Esophagus squamous epithelium (tissue), 5 donors: ENCODE data around the gene GPX5. TPM values are rescaled to one million over a fixed set of nuclear protein-coding genes. Genes with fewer than 3 reads are reported as not detected.

ENCODE experiments used
- DNase-seq: peaks from one replicate; lab custom pipeline; 2025; lab: John Stamatoyannopoulos, UW
- H3K27ac ChIP-seq, 4 donors: fragments of 200-600 bp; sonication (generic); one replicate each; pipeline ENCODE4 v1.5.1; 2016 to 2019; ENCODE audit warnings: mild to moderate bottlenecking in 1 of 4
- H3K27me3 ChIP-seq, 4 donors: fragments of 200-600 bp; sonication (generic); 1 replicate in 3 of 4; 2 replicates in 1 of 4; pipeline versions ENCODE4 v1.5.1 to v1.6.0; 2017 to 2021; ENCODE audit warnings: antibody characterized with exemption in 1 of 4
- H3K36me3 ChIP-seq, 3 donors: fragments of 200-600 bp; sonication (generic); one replicate each; pipeline ENCODE4 v1.5.1; 2016 to 2019
- H3K4me1 ChIP-seq, 3 donors: fragments of 200-600 bp; sonication (generic); one replicate each; pipeline ENCODE4 v1.5.1; 2017 to 2019
- H3K4me3 ChIP-seq, 4 donors: fragments of 200-600 bp; sonication (generic); 1 replicate in 3 of 4; 2 replicates in 1 of 4; pipeline ENCODE4 v1.5.1; 2016 to 2019; ENCODE audit warnings: mild to moderate bottlenecking in 2 of 4, moderate library complexity in 1 of 4
- H3K9me3 ChIP-seq, 3 donors: fragments of 200-600 bp; sonication (generic); one replicate each; pipeline ENCODE4 v1.5.1; 2016 to 2019
- POLR2A ChIP-seq, 4 donors: fragments of 450-650 bp; IDR thresholded peaks; one replicate each; pipeline ENCODE4 v1.6.1; 2017; ENCODE audit warnings: antibody characterized with exemption in 4 of 4, mild to moderate bottlenecking in 4 of 4, moderate library complexity in 3 of 4
- WGBS, 2 donors: methylation state at CpG; one replicate each; pipeline ENCODE4 v1.1.5; 2018; 5-methylcytosine and 5-hydroxymethylcytosine counted together
- intact Hi-C: fragments of 100-400 bp; cut with DNase I; formaldehyde crosslinking; loops from one replicate; pipeline ENCODE4 v1.15.0; 2022
- total RNA-seq, 4 donors: library from RNA; depleted of rRNA; stranded (reverse); fragments of >200 nt; gene quantifications; one replicate each; pipeline ENCODE4 v1.1.0, GENCODE V29; 2016
- TF ChIP-seq, protein P1 (sequence below), 6 experiments: fragments of 450-650 bp in 4 of 6; fragments of 200-600 bp in 2 of 6; sonication (generic) in 2 of 6; IDR thresholded peaks; one replicate each; pipeline ENCODE4 v1.5.1; 2016 to 2019; ENCODE audit warnings: antibody characterized with exemption in 6 of 6, mild to moderate bottlenecking in 4 of 6, moderate library complexity in 4 of 6
- donor health status: DM: yes; HTN: yes; CAD: no.

The GPX5 gene
- total RNA-seq, 4 donors from 2014 or later = not detected

DNA sequence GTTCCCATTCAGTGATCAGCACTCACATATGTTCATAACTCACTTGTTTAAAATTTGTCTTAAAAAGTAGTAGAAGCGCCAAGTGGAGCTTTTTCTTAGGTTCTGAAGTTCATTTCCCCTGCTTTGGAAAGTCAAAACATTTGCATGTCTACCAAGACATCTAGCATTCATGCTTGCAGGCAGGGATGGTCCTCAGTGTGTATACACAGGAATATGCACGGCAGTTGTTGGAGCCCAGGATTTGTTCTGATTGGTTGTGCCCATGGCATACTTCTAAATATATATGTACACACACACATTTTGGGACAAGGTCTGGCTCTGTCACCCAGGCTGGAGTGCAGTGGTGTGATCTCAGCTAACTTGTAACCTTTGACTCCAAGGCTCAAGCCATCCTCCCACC is 7.7 kb upstream of the GPX5 start:
- TF ChIP-seq, protein P1, sequence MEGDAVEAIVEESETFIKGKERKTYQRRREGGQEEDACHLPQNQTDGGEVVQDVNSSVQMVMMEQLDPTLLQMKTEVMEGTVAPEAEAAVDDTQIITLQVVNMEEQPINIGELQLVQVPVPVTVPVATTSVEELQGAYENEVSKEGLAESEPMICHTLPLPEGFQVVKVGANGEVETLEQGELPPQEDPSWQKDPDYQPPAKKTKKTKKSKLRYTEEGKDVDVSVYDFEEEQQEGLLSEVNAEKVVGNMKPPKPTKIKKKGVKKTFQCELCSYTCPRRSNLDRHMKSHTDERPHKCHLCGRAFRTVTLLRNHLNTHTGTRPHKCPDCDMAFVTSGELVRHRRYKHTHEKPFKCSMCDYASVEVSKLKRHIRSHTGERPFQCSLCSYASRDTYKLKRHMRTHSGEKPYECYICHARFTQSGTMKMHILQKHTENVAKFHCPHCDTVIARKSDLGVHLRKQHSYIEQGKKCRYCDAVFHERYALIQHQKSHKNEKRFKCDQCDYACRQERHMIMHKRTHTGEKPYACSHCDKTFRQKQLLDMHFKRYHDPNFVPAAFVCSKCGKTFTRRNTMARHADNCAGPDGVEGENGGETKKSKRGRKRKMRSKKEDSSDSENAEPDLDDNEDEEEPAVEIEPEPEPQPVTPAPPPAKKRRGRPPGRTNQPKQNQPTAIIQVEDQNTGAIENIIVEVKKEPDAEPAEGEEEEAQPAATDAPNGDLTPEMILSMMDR (IDR thresholded peaks at IDR 0.05) = no peak
- TF ChIP-seq POLR2A (IDR thresholded peaks at IDR 0.05) = no peak
- WGBS, 2 donors = 69 to 70% methylated on average over 2 of the region's 2 CpGs
- no peaks in the 10 kb centered on the region for H3K9me3 ChIP-seq
- no peak overlapping the region for H3K4me3 ChIP-seq
- no peaks in the 10 kb centered on the region for H3K4me1 ChIP-seq
- DNase-seq = no peak
- intact Hi-C loops = no loop called here
- no peak overlapping the region for H3K27ac ChIP-seq
- no peaks in the 10 kb centered on the region for H3K36me3 ChIP-seq
- peaks cover 0 to 31% (median 0%) of the 10 kb centered on the region in 4 donors for H3K27me3 ChIP-seq

DNA sequence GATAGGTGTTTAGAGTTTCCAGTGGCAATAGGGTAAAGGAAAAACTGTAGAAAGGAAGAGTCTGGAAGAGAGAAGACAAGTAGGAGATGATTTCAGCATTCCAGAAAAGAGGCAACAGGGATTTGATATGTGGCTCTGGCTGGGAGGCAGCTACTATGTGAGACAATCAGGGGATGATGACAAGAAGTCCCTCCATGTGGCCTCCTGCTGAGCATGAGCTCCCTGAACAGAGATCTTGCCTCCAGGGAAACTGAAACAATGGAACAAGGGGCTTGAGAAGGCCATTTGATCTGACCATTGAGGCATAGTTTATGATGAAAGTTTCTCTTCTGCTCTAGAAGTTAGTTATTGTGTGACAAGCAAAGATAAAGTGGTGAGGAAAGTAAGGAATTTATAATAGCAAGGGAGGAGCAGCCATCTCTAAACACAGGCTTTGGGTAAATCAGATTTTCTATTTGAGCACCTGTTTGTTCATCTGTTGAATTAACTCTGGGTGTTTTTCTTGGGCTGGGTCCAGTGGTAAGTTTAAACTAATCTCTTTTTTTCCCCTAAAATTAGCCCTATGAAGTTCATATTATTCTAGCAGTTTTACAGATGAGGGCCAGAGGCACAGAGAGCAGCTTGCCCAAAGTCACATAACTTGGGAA is 3.0 kb upstream of the GPX5 start:
- no peak for TF ChIP-seq POLR2A (IDR thresholded peaks at IDR 0.05)
- TF ChIP-seq, protein P1 (IDR thresholded peaks at IDR 0.05) = no peak
- Histone ChIP-seq H3K36me3 (no peaks in the 10 kb centered on the region), H3K4me1 (no peaks in the 10 kb centered on the region), H3K9me3 (no peaks in the 10 kb centered on the region), H3K4me3 (no peak overlapping the region), H3K27ac (no peak overlapping the region), H3K27me3 (peaks cover 0 to 41% (median 0%) of the 10 kb centered on the region in 4 donors)
- no peak for DNase-seq
- intact Hi-C loops = no loop called here

DNA sequence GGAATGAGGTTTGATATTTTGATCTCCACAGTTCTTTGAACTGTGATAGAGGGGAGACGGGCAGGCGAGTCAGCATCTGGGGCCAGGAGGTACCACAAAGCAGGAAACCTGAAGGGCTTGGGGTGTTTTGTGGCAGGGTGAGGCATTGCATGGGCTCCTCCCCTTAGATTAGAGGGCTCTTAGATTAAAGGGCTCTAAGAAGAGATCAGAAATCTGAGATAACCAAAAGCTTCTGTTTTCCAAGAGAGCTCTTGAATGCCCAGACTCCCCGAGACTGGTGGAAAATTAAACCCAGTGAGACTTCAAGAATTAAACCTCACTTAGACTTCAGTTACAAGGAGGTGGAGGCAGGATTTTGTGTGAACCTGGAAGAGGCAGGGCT is 2.4 kb upstream of the GPX5 start:
- Histone ChIP-seq H3K27me3 (peaks cover 0 to 42% (median 0%) of the 10 kb centered on the region in 4 donors), H3K27ac (no peak overlapping the region), H3K4me3 (no peak overlapping the region), H3K4me1 (no peaks in the 10 kb centered on the region), H3K9me3 (no peaks in the 10 kb centered on the region), H3K36me3 (no peaks in the 10 kb centered on the region)
- intact Hi-C loops = no loop called here
- WGBS, 2 donors = 0 to 42% methylated on average over 1 to 3 of the region's 3 CpGs
- TF ChIP-seq, protein P1 (IDR thresholded peaks at IDR 0.05) = no peak
- no peak for TF ChIP-seq POLR2A (IDR thresholded peaks at IDR 0.05)
- DNase-seq = no peak

DNA sequence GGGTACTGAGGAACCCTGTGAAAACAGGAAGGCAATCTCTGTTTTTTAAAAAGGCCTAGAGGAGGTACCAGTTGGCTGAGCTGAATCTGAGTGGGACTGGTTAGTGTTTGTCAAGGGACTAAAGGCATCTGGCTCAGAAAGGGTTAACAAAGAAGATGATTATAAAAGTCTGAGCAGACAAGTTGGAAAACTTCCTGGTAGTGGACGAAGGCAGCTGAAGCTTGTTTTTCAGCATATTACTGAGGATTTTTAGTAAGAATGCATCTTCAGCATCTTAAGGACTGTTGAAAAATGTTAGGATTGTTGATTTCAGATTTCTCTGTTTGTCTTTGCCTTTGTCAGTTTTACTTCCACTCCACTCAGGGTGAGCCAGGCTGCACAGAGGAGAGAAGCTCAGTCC is 5.1 kb downstream of the GPX5 start:
- H3K4me1 ChIP-seq = no peaks in the 10 kb centered on the region
- no peak for TF ChIP-seq POLR2A (IDR thresholded peaks at IDR 0.05)
- TF ChIP-seq, protein P1 (IDR thresholded peaks at IDR 0.05) = no peak
- H3K27ac ChIP-seq = no peak overlapping the region
- peaks cover 0 to 57% (median 0%) of the 10 kb centered on the region in 4 donors for H3K27me3 ChIP-seq
- no peaks in the 10 kb centered on the region for H3K9me3 ChIP-seq
- no peak for DNase-seq
- no peaks in the 10 kb centered on the region for H3K36me3 ChIP-seq
- intact Hi-C loops = no loop called here
- 4 to 9% methylated on average over 1 of the region's 1 CpG for WGBS, 2 donors
- no peak overlapping the region for H3K4me3 ChIP-seq

DNA sequence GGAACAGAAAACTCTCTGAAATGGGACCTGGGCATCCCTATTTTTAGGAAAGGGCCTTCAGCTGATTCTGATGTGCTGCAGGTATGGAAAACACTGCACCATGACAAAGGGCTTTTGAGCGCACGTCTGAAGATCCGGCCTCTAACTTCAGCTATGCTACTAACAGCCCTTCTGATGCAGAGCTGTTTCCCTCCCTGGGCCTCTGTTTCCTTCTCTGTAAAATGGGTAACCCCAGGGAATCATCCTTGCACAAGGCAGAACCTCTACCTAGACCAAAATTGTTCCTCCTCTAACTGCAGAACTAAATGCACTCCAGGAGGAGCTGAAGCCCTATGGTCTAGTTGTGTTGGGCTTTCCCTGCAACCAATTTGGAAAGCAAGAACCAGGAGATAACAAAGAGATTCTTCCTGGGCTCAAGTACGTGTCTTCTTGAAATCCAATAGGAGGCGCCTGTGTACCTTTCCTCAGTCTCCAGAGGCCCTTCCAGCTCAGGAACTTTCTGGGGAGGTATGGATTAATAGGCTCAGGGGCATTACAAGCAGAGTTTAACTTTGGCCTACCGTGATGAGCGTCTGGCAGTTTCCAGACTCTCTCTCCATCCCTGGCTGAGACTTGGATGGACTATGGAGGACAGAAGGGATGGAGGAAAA is 5.9 kb downstream of the GPX5 start:
- no peaks in the 10 kb centered on the region for H3K4me1 ChIP-seq
- DNase-seq = no peak
- intact Hi-C loops = no loop called here
- H3K4me3 ChIP-seq = no peak overlapping the region
- TF ChIP-seq POLR2A (IDR thresholded peaks at IDR 0.05) = no peak
- TF ChIP-seq, protein P1 (IDR thresholded peaks at IDR 0.05) = no peak
- H3K9me3 ChIP-seq = no peaks in the 10 kb centered on the region
- no peaks in the 10 kb centered on the region for H3K36me3 ChIP-seq
- no peak overlapping the region for H3K27ac ChIP-seq
- 60 to 74% methylated on average over 4 to 7 of the region's 7 CpGs for WGBS, 2 donors
- peaks cover 0 to 58% (median 0%) of the 10 kb centered on the region in 4 donors for H3K27me3 ChIP-seq
